ENCODE measurements around the gene HSF4.

Gene HSF4

GRCh38 chr16:67169011-67169451, 4.5 kb downstream of the HSF4 start:
- DNase-seq: no peak

- no peak for DNase-seq
Observed at GRCh38 chr16:67169642-67170167, 5.2 kb downstream of the HSF4 start.

- no peak for DNase-seq
Observed at GRCh38 chr16:67170168-67170948, 5.8 kb downstream of the HSF4 start, which contains the start of gene NOL3. Gene NOL3 (plus strand): TSS chr16:67170538.

GRCh38 chr16:67170949-67171649, 6.6 kb downstream of the HSF4 start:
- no peak for DNase-seq

GRCh38 chr16:67173323-67173722, 8.8 kb downstream of the HSF4 start:
- DNase-seq: no peak

- peak; percentile 65 for DNase-seq
Observed at GRCh38 chr16:67173808-67174705, 9.5 kb downstream of the HSF4 start.

- DNase-seq: no peak
Observed at GRCh38 chr16:67174706-67175231, 10.2 kb downstream of the HSF4 start.

GRCh38 chr16:67176662-67177061, 12.1 kb downstream of the HSF4 start:
- no peak for DNase-seq

- peak; percentile 81 for DNase-seq
Observed at GRCh38 chr16:67177743-67178699, 13.5 kb downstream of the HSF4 start.

- no peak for DNase-seq
Observed at GRCh38 chr16:67179421-67180080, 15.0 kb downstream of the HSF4 start.

- DNase-seq: no peak
Observed at GRCh38 chr16:67180166-67180565, 15.6 kb downstream of the HSF4 start.

- DNase-seq: no peak
Observed at GRCh38 chr16:67181346-67181745, 16.8 kb downstream of the HSF4 start.

GRCh38 chr16:67182288-67182687, 17.7 kb downstream of the HSF4 start:
- no peak for DNase-seq

GRCh38 chr16:67183284-67183626, 18.7 kb downstream of the HSF4 start:
- no peak for DNase-seq

- DNase-seq: peak; percentile 89
Observed at GRCh38 chr16:67183627-67184452, 19.3 kb downstream of the HSF4 start, which contains the start of gene MATCAP1. Gene MATCAP1 (minus strand): TSS chr16:67183963. CDS start chr16:67180610, 3,353 bp downstream.

GRCh38 chr16:67184453-67184994, 20.0 kb downstream of the HSF4 start:
- DNase-seq: no peak

GRCh38 chr16:67184995-67185650, 20.6 kb downstream of the HSF4 start:
- peak; percentile 51 for DNase-seq

GRCh38 chr16:67185651-67186134, 21.1 kb downstream of the HSF4 start:
- DNase-seq: no peak

- no peak for DNase-seq
Observed at GRCh38 chr16:67186550-67186950, 22.0 kb downstream of the HSF4 start.
